GM18870 (cell line): ENCODE data around the gene AHNAK2.

ENCODE experiments used
- ATAC-seq: cut with Tn5 transposase; IDR thresholded peaks from one replicate; pipeline ENCODE4 v1.9.1; 2021; ENCODE audit warnings: moderate library complexity; ENCODE audit not compliant: unreplicated experiment

Gene AHNAK2

GRCh38 chr14:105012171-105012985 lies 34.2 kb upstream of the AHNAK2 start:
- ATAC-seq, result no peak

- ATAC-seq, result no peak
Measured at GRCh38 chr14:105011312-105011990, 33.3 kb upstream of the AHNAK2 start.

DNA sequence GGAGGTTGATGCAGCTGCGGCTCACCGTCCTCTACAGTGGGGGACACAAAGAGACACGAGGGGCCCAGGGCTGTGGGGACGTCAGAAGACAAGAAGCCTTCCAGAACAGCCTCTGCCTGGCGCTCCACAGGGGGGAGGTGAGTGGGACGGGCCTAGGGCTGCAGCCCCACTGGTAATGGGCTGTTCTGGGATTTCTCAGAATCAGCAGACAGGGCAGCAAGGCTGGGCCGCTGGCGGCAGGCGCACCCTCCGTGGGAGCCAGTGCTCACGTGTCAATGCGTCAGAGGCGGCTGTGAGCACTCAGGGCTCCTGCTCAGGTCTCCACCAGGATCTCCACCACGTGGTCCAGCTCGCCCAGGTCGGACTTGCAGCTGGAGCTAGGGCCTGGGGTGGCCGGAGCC lies 32.7 kb upstream of the AHNAK2 start:
- ATAC-seq, result no peak

DNA sequence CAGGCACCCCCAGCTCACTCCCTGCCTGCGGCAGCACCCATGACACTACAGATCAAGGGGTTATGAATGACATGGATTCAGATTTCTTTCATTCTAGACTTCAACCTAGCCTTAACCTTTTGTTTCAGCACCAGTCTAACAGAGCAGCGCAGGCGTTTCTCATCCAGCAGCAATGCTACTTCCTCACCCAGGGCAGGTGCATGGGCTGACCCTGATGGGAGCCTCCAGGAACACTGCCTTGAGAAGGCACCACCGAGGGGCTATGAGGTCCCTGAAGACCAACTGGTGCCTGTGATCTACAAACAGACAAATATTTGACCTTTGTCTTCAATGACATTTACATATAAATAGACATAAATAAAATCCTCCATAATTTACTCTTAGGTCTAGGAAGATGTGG lies 31.9 kb upstream of the AHNAK2 start:
- ATAC-seq, result no peak

- no peak for ATAC-seq
Measured at GRCh38 chr14:105007593-105008264, 29.6 kb upstream of the AHNAK2 start.

GRCh38 chr14:105006831-105007592 lies 28.8 kb upstream of the AHNAK2 start:
- ATAC-seq, result no peak

DNA sequence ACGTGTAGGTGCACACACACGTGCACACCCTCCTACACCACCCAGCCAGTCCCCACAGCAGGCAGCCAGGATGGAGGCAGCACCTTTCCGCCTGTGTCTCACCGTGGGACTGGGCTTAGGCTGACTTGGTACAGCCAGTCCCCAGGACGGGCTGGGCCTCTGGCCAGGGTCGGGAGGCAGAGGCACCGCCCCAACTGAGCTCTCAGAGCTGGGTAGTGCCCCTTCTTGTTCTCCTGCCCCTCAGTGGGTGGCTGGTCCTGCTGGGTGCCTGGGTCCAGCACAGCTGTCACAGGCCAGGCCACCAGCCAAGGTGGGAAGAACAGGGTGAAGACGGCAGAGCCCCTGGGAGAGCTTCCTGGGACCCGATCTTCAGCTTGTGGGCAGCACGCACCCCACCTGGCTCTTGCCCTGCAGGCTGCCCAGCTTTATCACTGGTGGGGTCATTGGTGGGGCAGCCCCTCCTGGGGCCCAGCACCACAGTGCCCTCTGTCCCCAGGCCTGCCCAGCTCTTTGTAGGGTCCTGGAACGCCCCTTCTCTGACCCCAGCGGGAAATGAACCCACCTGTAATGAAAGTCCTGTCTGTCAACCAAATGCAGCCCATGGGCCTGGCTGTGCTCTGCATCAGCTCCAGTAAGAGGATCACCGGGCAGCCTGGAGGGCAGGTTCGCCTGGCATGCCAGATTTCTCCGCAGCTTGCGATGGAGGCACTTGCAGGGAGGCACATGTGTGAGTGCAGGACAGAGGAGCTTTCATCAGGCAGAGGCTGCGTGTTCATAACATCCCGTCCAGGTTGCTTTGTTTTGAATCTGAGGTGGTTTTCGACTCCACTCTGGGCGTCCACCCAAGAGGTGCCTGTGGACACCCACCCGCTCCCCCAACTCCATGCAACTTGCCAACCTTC lies 28.0 kb upstream of the AHNAK2 start:
- ATAC-seq, result no peak

DNA sequence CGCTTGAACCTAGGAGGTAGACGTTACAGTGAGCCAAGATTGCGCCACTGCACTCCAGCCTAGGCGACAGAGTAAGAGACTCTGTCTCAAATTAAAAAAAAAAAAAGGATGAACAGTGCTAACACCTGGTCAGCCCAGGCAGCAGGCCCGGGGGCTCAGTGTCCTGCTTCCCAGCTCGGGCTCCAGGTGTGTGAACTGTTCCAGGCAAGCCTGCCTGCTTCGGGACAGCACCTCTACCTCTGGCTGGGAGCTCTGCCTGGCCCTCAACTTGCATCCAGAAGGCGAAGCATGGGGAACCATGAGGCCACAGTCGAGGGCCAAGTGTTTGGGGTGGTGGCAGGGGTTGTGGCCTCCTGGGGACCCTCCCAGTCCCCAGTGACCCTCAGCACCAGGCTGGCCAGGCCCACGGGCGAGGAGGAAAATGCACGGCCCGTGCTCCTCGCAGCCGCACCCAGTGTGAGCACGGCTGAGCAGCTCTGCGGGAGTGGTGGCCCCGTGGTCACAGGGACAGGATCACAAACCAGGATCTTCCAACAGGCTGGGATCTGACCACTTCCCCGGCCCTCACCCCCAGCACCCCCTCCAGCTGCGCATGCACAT lies 27.3 kb upstream of the AHNAK2 start:
- ATAC-seq, result no peak

DNA sequence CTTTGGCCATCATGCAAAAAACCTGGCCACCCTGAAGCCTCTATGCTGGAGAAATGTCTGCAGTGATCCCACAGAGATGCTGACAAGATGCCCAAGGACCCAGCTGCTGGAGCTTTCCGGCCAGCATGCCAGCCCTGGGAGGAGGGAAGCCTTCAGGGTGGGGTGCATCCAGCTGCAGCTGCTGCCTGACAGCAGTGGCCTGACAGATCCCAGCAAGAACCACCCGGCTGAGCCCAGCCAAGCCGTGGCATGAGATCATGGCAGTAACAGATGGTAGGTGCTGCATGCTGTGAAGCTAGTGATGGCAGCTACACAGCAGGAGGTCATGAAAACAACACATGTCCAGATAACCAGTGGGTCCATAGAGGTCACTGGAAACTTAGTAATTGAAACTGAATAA lies 21.2 kb upstream of the AHNAK2 start:
- no peak for ATAC-seq

GRCh38 chr14:104998801-104999200 lies 20.6 kb upstream of the AHNAK2 start:
- ATAC-seq, result no peak

- no peak for ATAC-seq
Measured at GRCh38 chr14:104996483-104996882, 18.3 kb upstream of the AHNAK2 start.

DNA sequence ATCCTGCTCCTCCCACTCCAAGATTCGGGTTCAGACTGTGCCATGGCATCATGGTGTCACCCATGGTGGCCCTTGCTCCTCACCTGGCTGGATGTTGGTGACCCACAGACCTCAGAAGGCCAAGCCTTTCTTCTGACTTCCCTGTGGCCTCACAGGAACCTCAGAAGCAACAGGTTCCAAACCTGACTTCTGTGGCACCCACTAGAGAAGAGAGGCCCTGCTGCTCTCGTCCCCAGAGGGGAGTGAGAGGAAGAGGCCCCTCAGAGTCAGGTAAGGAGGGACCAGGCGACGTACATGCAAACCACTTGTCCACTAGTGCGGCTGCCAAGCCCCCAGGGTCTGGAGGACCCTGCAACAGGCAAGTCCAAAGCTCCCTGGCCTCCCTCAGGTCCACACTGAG lies 17.9 kb upstream of the AHNAK2 start:
- no peak for ATAC-seq

- ATAC-seq, result no peak
Measured at GRCh38 chr14:104994978-104995377, 16.8 kb upstream of the AHNAK2 start.

- no peak for ATAC-seq
Measured at GRCh38 chr14:104993808-104994591, 15.8 kb upstream of the AHNAK2 start.

DNA sequence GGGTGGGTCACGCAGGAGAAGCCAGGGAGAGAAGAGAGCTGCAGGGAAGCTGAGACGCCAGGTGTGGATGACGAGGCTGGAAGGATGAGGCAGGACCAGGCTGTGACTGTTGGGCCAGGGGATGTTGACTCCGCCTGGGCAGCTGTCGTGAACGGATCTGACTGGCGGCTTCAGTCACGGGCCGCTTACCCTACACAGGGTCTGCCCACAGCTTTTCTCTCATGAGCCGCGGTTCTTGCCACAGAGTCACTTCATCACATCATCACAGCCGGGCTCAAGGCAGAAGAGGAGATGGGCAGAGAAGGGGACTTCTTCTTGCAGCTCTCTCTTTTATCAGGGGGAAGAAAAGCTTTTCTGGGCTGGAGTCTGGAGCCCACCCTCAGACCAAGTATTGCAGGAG lies 15.1 kb upstream of the AHNAK2 start:
- no peak for ATAC-seq

GRCh38 chr14:104992501-104992900 lies 14.3 kb upstream of the AHNAK2 start:
- ATAC-seq, result no peak

DNA sequence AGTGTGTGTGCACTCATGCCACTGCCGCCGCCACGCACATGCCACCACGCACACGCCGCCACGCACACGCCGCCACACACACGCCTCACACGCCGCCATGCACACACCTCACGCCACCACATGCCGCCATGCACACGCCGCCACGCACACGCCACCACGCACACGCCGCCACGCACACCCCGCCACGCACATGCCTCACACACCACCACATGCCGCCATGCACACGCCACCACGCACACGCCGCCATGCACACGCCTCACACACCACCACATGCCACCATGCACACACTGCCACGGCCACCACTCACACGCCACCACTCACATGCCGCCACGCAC lies 13.7 kb upstream of the AHNAK2 start:
- ATAC-seq, result no peak

GRCh38 chr14:104989951-104990303 lies 11.8 kb upstream of the AHNAK2 start:
- no peak for ATAC-seq

GRCh38 chr14:104989236-104989950 lies 11.2 kb upstream of the AHNAK2 start:
- no peak for ATAC-seq
